ENCODE data around the gene PTPN18. TPM values are rescaled to one million over a fixed set of nuclear protein-coding genes. Genes with fewer than 3 reads are reported as not detected.
A peak's percentile ranks its signal among the peaks of the same experiment; 100 is the strongest.

Gene PTPN18
- total RNA-seq, 4 donors from 2014 or later: 3.0 to 15.2 (median 7.0) TPM

DNA sequence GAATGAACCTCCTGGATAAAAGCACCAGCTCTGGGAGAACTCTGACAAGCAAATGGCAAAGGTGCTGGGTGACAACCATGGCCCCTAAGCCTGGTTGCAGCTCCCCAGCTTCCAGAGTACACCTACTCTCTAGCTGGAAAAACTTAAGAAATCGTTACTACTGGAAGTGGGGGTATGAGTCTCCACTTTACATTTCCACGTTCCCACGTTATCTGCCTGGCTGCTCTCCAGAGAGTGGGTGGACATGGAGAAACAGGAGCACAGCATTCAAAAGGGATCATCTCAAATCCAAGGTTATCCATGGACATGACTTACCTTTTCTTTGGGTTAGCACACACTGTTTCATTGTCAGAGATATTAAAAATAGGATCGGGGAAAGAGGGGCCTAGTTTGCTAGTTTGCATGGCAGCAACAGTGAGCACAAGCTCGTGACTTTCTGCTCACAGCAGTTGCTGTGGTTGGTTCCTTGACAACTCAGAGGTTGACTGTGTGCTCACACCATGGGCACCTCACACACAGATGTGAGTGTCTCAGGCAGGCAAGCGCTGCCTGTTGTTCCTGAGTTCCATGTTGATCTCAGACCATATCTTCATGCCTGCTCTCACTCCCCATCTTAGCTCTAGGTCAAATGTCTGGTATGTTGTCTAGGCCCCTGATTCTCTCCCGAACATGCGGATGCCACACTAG lies 32.5 kb downstream of the PTPN18 start:
- no peak for ATAC-seq
- TF ChIP-seq, protein P1, sequence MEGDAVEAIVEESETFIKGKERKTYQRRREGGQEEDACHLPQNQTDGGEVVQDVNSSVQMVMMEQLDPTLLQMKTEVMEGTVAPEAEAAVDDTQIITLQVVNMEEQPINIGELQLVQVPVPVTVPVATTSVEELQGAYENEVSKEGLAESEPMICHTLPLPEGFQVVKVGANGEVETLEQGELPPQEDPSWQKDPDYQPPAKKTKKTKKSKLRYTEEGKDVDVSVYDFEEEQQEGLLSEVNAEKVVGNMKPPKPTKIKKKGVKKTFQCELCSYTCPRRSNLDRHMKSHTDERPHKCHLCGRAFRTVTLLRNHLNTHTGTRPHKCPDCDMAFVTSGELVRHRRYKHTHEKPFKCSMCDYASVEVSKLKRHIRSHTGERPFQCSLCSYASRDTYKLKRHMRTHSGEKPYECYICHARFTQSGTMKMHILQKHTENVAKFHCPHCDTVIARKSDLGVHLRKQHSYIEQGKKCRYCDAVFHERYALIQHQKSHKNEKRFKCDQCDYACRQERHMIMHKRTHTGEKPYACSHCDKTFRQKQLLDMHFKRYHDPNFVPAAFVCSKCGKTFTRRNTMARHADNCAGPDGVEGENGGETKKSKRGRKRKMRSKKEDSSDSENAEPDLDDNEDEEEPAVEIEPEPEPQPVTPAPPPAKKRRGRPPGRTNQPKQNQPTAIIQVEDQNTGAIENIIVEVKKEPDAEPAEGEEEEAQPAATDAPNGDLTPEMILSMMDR (IDR thresholded peaks at IDR 0.05 in 4 of 5, conservative IDR thresholded peaks at IDR 0.05 in 1 of 5): no peak
- no peak for TF ChIP-seq POLR2A (IDR thresholded peaks at IDR 0.05)
- no peak for DNase-seq
- no peaks in the 10 kb centered on the region for H3K27me3 ChIP-seq
- in situ Hi-C loops (cut with MboI; ENCODE audit: low sequenced_read_pairs in 4 of 4): no loop called here
- H3K36me3 ChIP-seq: no peaks in the 10 kb centered on the region
- no peak overlapping the region for H3K4me3 ChIP-seq
- H3K9me3 ChIP-seq: no peaks in the 10 kb centered on the region
- H3K27ac ChIP-seq: peak overlapping the region in 2 of 4 donors; percentile 44 to 50
- intact Hi-C loops (cut with DNase I; ENCODE audit: low total_unique reads): no loop called here
- peaks cover 9 to 22% of the 10 kb centered on the region in 2 donors for H3K4me1 ChIP-seq

DNA sequence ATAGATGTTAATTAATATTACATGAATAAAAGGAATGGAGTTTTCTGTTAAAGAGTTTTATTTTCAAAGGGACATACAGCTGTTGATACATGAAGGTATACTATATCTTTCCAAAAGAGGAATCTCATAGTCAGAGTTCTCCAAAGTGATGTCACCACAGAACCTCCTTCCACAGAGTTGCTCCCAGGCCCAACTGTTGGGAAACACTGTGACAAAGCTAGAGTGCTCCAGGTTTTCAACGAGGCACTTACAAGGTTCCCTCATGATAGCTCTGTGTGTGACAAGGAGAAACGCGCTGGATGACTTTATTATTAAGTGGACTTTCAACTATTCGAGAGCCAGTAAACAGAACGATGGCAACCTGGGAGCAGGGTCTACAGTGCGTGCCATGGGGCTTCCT lies 33.5 kb downstream of the PTPN18 start:
- ATAC-seq (no peak), DNase-seq (no peak)
- in situ Hi-C loops (cut with MboI; ENCODE audit: low sequenced_read_pairs in 4 of 4) (no loop called here), intact Hi-C loops (cut with DNase I; ENCODE audit: low total_unique reads) (no loop called here)
- peaks cover 9 to 22% of the 10 kb centered on the region in 2 donors for H3K4me1 ChIP-seq
- TF ChIP-seq, protein P1 (IDR thresholded peaks at IDR 0.05 in 4 of 5, conservative IDR thresholded peaks at IDR 0.05 in 1 of 5): no peak
- TF ChIP-seq POLR2A (IDR thresholded peaks at IDR 0.05): no peak
- no peak overlapping the region for H3K4me3 ChIP-seq
- H3K36me3 ChIP-seq: no peaks in the 10 kb centered on the region
- H3K27ac ChIP-seq: peak overlapping the region in 1 of 4 donors; percentile 83
- no peaks in the 10 kb centered on the region for H3K27me3 ChIP-seq
- H3K9me3 ChIP-seq: no peaks in the 10 kb centered on the region

DNA sequence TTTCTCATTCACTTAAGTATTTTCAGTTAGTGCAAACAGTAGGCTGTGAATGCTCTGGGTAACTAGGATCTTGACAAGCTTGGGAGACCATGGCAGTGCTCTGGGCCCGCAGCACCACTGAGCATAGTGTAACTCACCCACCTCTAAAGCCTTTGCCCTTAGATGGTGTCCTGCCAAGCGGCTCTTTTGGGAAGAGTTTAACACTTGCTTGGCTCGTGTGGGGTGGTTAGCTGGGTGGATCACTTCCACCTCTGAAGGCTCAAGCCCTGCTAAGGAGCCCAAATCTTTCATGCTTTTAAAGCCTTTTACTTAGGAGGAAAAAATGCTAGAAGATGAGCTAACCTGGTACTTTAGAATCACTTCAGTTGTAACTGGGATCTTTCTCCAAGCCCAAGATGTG lies 33.9 kb downstream of the PTPN18 start:
- intact Hi-C loops (cut with DNase I; ENCODE audit: low total_unique reads) (loop anchor here (2.0 kb wide), 1 partner anchor 33 kb away; the partner anchor contains the start of gene PTPN18), in situ Hi-C loops (cut with MboI; ENCODE audit: low sequenced_read_pairs in 4 of 4) (no loop called here)
- H3K27ac ChIP-seq: peak overlapping the region in 2 of 4 donors; percentile 82 to 83
- H3K4me1 ChIP-seq: peaks cover 9 to 22% of the 10 kb centered on the region in 2 donors
- no peaks in the 10 kb centered on the region for H3K9me3 ChIP-seq
- no peak for TF ChIP-seq POLR2A (IDR thresholded peaks at IDR 0.05)
- TF ChIP-seq, protein P1 (IDR thresholded peaks at IDR 0.05 in 4 of 5, conservative IDR thresholded peaks at IDR 0.05 in 1 of 5): no peak
- H3K27me3 ChIP-seq: no peaks in the 10 kb centered on the region
- DNase-seq (no peak), ATAC-seq (no peak)
- no peaks in the 10 kb centered on the region for H3K36me3 ChIP-seq
- no peak overlapping the region for H3K4me3 ChIP-seq

DNA sequence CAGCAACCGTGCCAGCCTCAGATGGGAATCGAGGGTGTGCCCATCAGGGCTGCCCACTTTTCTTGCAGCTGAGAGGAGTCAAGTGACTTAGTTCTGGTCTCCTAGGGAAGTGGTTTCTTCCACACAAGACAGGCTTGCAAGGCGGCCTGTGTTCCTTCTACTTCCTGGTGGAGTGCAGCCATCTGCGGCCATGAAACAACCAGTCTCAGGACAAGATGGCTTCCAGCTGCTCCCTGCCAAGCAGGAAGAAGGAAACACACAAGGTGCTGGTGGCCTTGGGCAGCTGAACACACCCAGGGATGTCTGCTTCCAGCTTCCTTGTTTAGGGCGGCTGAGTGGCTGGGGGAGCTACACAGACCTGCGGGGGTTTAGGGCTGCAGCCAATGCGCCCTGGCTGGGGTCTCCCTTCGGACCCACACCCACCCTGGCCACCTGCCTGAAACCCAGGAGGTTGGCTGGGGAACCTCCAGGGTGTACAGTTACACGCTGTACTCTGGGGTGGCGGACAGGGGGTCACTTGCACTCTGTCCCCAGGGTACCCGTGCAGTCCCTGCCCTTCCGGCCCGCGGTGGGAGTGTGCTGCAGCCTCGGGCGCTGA lies 34.7 kb downstream of the PTPN18 start:
- in situ Hi-C loops (cut with MboI; ENCODE audit: low sequenced_read_pairs in 4 of 4): no loop called here
- Histone ChIP-seq H3K4me1 (peaks cover 9 to 22% of the 10 kb centered on the region in 2 donors), H3K9me3 (no peaks in the 10 kb centered on the region), H3K27me3 (no peaks in the 10 kb centered on the region), H3K36me3 (no peaks in the 10 kb centered on the region), H3K27ac (peak overlapping the region; percentile 81 to 89 (median 82)), H3K4me3 (peak overlapping the region; percentile 66 to 94 (median 80))
- DNase-seq (peak; percentile 22 to 37), ATAC-seq (peak; percentile 5 to 29)
- intact Hi-C loops (cut with DNase I; ENCODE audit: low total_unique reads): loop anchor here (2.0 kb wide), 1 partner anchor 34 kb away; the partner anchor contains the start of gene PTPN18
- no peak for TF ChIP-seq POLR2A (IDR thresholded peaks at IDR 0.05)
- TF ChIP-seq, protein P1 (IDR thresholded peaks at IDR 0.05 in 4 of 5, conservative IDR thresholded peaks at IDR 0.05 in 1 of 5): no peak

All from gastrocnemius medialis (tissue), 4 donors.